Fibroblast of skin of left quadriceps (primary cell): ENCODE measurements around the gene FBXO44.
"Not testable (repeated sequence)": the region's sequence is repeated elsewhere in the genome, so short reads cannot be mapped to it uniquely, and the experiment has no call there.

Experiments used
- DNase-seq, 2 experiments: peaks; one replicate each; pipeline ENCODE4 v3.0.0-alpha.2; 2013; ENCODE audit warnings: low read depth in 2 of 2

The FBXO44 gene

GRCh38 chr1:11640101-11640500 lies 14.6 kb upstream of the FBXO44 start:
- no peak for DNase-seq

GRCh38 chr1:11640944-11641343 lies 13.7 kb upstream of the FBXO44 start:
- DNase-seq: no peak

- DNase-seq: no peak
These were observed 12.8 kb upstream of the FBXO44 start for GRCh38 chr1:11641776-11642305.

GRCh38 chr1:11642418-11643017 lies 12.2 kb upstream of the FBXO44 start:
- DNase-seq: not testable (repeated sequence)

DNA sequence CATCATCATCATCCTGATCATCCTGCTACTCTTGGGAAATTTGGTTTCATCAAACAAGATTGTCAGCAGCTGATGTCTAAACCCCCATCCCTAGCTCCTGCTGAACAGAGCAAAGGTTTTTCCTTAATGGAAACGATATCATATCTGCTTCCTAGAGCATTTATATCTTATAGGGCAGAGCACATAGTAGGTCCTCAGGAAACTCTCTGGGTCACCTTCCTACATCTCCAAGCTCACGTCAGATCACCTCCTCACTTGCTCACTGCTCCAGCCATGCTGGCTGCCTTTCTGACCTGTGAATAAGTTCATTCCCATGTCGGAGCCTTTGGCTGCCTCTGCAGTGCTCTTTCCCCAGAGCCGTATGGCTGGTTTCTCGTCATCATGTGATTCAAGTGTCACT lies 10.9 kb upstream of the FBXO44 start:
- DNase-seq: no peak

- no peak for DNase-seq
These were observed 9.4 kb upstream of the FBXO44 start for GRCh38 chr1:11645270-11645669.

GRCh38 chr1:11645670-11646265 lies 8.9 kb upstream of the FBXO44 start:
- peak in 1 of 2 experiments; percentile 26 for DNase-seq

DNA sequence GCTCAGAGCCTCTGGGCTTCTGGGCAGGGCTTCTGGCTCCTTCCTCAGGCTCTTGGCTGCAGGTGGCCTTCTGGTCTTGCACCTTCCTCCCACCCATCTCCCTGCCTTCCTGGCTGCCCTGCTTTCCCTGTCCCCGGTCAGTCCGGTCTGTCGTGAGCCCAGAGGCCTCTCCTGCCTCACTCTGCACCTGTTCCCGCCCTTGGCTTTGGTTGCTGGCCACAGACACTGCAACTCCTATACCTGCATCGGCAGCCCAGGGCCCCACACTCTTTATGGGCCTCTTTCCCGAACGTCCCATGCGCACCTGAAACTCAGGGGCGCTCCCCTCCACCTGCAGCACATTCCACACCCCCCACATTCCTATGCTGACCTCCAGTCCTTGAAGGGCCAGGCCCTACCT lies 8.4 kb upstream of the FBXO44 start:
- no peak for DNase-seq

- no peak for DNase-seq
These were observed 7.3 kb upstream of the FBXO44 start for GRCh38 chr1:11647333-11647732.

DNA sequence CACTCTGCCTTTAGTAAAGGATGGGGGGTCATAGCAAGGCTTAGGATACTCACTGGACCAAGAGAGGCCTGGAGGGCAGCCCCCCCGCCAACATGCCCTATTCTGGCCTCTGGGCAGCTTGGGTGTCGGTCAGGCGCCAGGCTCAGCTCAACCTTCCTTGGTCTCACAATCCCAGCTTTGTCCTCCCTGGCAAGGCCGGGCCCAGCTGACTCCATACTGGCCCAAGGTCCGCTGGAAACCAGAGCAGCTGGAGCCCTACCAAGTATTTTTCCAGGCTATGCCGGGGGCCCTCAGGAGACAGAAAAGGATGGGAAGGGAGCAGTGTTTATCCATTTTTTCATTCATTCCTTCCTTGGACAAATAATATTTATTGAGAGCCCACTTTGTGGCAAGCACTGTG lies 6.6 kb upstream of the FBXO44 start:
- no peak for DNase-seq

GRCh38 chr1:11648732-11649158 lies 5.9 kb upstream of the FBXO44 start:
- no peak for DNase-seq

GRCh38 chr1:11649237-11649623 lies 5.4 kb upstream of the FBXO44 start:
- DNase-seq: no peak

GRCh38 chr1:11649624-11650330 lies 4.9 kb upstream of the FBXO44 start:
- DNase-seq: no peak

- DNase-seq: no peak
These were observed 4.2 kb upstream of the FBXO44 start for GRCh38 chr1:11650331-11650991.

DNA sequence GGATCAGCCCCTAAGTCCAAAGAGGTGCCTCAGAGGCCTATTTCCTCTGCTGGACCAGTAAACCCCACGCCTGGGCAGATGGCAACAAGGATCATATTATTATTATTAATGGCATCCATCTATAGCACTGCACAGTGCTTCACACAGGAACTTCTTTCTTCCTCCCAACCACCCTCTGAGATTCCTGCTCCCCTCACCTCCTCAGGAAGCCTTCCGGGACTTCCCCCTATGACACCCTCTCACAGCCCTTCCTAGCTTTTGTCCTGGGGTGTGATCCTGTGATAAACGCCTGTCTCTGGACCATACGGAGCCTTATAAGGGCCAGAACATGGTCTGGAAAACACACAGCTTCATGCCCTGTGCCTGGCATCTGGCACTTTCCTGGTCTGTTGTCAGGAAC lies 3.7 kb upstream of the FBXO44 start:
- no peak for DNase-seq

- no peak for DNase-seq
These were observed 2.4 kb upstream of the FBXO44 start for GRCh38 chr1:11652203-11652780.

- no peak for DNase-seq
These were observed 1.4 kb upstream of the FBXO44 start for GRCh38 chr1:11653101-11653860.

DNA sequence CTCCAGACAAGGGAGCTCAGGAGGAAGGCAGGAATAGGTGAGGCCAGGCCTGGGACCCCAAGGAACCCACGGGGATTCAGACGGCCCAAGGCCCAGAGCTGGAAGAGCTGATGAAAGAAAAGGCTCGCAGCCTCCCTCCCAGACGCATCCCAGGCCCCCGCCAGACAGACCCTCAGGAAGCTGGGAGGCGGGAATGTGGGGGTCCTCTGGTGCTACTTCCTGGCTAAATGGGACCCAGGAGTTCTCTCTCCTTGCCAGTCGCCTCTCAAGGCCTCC lies 878 bp upstream of the FBXO44 start:
- DNase-seq: no peak

DNA sequence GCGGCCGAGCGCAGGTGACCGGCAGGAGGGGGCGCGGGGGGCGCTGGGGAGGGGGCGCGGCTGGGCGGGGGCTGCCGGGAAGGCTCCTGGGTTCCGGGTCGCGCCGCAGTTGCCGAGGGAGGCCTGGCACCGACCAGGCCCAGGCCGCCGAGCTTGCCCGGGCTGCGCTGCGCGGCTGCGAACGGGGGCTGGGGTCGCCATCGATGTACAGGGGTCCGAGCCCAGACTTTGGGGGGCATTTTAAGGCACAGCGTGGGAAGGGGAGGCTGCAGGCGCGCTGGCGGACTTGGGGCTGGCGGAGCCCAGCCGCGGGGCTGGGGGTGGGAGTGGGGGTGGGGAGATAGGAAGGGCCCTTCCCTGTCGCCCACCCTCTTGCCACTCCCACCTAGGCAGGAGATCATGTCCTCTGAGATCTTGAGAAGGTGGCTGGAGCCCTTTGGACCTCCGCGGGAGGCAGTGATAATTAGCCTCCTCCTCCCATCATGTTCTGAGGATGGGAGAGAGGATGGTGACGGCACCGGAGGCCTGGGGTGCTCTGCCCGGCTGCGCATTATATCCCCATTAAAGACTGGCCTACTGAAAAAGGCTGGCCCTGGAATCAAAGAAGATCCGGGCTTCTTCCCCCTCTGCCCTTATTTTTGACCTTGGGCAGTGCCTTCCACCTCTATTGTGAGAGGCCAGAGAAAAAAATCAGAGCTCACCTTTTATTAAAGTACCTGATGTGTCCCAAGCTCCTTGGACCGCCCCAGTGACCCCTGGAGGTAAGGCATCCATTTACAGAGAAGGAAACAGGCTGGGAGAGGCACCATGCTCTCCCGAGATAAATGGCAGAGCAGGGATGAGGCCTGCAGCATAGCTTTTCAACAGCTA lies 497 bp downstream of the FBXO44 start:
- DNase-seq: no peak

- DNase-seq: no peak
These were observed 3.0 kb downstream of the FBXO44 start for GRCh38 chr1:11657654-11658053.

DNA sequence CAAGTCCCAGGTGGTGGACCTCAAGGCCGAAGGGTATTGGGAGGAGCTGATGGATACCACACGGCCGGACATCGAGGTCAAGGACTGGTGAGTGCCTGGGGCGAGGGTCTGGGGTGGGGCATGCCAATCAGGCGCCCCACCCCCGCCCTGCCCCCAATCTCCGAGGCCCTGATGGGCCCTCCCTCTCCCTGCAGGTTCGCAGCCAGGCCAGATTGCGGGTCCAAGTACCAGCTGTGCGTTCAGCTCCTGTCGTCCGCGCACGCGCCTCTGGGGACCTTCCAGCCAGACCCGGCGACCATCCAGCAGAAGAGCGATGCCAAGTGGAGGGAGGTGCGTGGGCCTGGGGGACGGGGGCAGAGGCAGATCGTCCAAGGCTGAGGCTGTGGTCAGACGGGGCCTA lies 3.9 kb downstream of the FBXO44 start:
- no peak for DNase-seq
